HCT116 (cell line): ENCODE measurements around the gene GRIK1.

Experiments
- ELF1 ChIP-seq: IDR thresholded peaks from 2 replicates; pipeline ENCODE4 v1.6.1; 2012; ENCODE audit warnings: low read depth, borderline replicate concordance
- EZH2 ChIP-seq: fragments of 200-600 bp; sonication (generic); IDR thresholded peaks from 2 replicates; pipeline ENCODE4 v1.6.1; 2017; ENCODE audit warnings: antibody characterized with exemption, mixed run types
- EZH2phosphoT487 ChIP-seq: fragments of 200-600 bp; IDR thresholded peaks from 2 replicates; pipeline ENCODE4 v1.6.1; 2018; ENCODE audit warnings: antibody characterized with exemption, borderline replicate concordance
- SP1 ChIP-seq: IDR thresholded peaks from 2 replicates; pipeline ENCODE4 v1.6.1; 2012; ENCODE audit warnings: low read depth
- YY1 ChIP-seq: IDR thresholded peaks from 2 replicates; pipeline ENCODE4 v1.6.1; 2011; ENCODE audit warnings: low read length, low read depth, moderate library complexity, mild to moderate bottlenecking; ENCODE audit not compliant: insufficient replicate concordance; ENCODE audit errors: extremely low read depth
- ZNF274 ChIP-seq: fragments of 200-500 bp; sonication (Bioruptor generic); IDR thresholded peaks from 2 replicates; pipeline ENCODE4 v1.6.1; 2014; ENCODE audit warnings: mild to moderate bottlenecking, low read depth, low read length, inconsistent platforms
- TF ChIP-seq, protein P1 (sequence below), 3 experiments: fragments of 200-600 bp in 1 of 3; sonication (generic) in 1 of 3; IDR thresholded peaks in 2 of 3; conservative IDR thresholded peaks in 1 of 3; 2 replicates each; pipeline ENCODE4 v1.5.1; 2012 to 2017; ENCODE audit warnings: low read depth in 2 of 3, low read length in 2 of 3, antibody characterized with exemption in 1 of 3, borderline replicate concordance in 1 of 3, control low read depth in 1 of 3, mild to moderate bottlenecking in 1 of 3, mixed read lengths in 1 of 3, mixed run types in 1 of 3, moderate library complexity in 1 of 3; ENCODE audit not compliant: insufficient read depth in 1 of 3
- TF ChIP-seq, protein P2 (sequence below): IDR thresholded peaks from 2 replicates; pipeline ENCODE4 v1.6.1; 2012; ENCODE audit warnings: low read depth
- TF ChIP-seq, protein P3 (sequence below): IDR thresholded peaks from 2 replicates; pipeline ENCODE4 v1.6.1; 2012

DNA sequence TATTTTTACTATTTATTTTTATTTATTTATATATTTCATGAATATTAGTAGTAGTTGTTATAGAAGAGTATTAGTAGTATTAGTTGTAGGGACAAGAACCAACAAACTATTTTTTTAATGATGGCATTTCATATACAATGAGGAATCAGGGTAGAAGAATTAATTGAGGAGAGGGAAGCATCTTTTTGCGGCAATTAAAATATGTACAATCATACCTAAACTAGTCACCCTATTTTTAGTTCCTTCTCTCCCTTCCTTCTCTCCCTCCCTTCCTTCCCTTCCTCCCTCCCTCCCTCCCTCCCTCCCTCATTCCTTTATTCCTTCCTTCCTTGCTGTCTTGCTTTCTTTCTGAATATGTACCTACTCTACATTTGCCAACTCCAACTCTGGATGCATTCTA is 189.8 kb downstream of the GRIK1 start:
- TF ChIP-seq EZH2phosphoT487 (no peak), YY1 (no peak), EZH2 (no peak), SP1 (no peak), ELF1 (no peak), ZNF274 (no peak)
- TF ChIP-seq, protein P1, sequence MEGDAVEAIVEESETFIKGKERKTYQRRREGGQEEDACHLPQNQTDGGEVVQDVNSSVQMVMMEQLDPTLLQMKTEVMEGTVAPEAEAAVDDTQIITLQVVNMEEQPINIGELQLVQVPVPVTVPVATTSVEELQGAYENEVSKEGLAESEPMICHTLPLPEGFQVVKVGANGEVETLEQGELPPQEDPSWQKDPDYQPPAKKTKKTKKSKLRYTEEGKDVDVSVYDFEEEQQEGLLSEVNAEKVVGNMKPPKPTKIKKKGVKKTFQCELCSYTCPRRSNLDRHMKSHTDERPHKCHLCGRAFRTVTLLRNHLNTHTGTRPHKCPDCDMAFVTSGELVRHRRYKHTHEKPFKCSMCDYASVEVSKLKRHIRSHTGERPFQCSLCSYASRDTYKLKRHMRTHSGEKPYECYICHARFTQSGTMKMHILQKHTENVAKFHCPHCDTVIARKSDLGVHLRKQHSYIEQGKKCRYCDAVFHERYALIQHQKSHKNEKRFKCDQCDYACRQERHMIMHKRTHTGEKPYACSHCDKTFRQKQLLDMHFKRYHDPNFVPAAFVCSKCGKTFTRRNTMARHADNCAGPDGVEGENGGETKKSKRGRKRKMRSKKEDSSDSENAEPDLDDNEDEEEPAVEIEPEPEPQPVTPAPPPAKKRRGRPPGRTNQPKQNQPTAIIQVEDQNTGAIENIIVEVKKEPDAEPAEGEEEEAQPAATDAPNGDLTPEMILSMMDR (IDR thresholded peaks at IDR 0.05 in 2 of 3, conservative IDR thresholded peaks at IDR 0.05 in 1 of 3; ENCODE audit: borderline replicate concordance in 1 of 3, insufficient read depth in 1 of 3, low read depth in 2 of 3, low read length in 2 of 3): no peak
- TF ChIP-seq, protein P2, sequence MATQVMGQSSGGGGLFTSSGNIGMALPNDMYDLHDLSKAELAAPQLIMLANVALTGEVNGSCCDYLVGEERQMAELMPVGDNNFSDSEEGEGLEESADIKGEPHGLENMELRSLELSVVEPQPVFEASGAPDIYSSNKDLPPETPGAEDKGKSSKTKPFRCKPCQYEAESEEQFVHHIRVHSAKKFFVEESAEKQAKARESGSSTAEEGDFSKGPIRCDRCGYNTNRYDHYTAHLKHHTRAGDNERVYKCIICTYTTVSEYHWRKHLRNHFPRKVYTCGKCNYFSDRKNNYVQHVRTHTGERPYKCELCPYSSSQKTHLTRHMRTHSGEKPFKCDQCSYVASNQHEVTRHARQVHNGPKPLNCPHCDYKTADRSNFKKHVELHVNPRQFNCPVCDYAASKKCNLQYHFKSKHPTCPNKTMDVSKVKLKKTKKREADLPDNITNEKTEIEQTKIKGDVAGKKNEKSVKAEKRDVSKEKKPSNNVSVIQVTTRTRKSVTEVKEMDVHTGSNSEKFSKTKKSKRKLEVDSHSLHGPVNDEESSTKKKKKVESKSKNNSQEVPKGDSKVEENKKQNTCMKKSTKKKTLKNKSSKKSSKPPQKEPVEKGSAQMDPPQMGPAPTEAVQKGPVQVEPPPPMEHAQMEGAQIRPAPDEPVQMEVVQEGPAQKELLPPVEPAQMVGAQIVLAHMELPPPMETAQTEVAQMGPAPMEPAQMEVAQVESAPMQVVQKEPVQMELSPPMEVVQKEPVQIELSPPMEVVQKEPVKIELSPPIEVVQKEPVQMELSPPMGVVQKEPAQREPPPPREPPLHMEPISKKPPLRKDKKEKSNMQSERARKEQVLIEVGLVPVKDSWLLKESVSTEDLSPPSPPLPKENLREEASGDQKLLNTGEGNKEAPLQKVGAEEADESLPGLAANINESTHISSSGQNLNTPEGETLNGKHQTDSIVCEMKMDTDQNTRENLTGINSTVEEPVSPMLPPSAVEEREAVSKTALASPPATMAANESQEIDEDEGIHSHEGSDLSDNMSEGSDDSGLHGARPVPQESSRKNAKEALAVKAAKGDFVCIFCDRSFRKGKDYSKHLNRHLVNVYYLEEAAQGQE: no peak
- TF ChIP-seq, protein P3, sequence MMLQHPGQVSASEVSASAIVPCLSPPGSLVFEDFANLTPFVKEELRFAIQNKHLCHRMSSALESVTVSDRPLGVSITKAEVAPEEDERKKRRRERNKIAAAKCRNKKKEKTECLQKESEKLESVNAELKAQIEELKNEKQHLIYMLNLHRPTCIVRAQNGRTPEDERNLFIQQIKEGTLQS: no peak
